ENCODE results near the gene LVRN.

LVRN gene

GRCh38 chr5:116035123-116035522 is 72.8 kb downstream of the LVRN start:
- H3K4me1 Mint-ChIP-seq, result no peaks in the 10 kb centered on the region
- H3K36me3 Mint-ChIP-seq, result no peaks in the 10 kb centered on the region

GRCh38 chr5:116037236-116037822 is 75.1 kb downstream of the LVRN start:
- Mint-ChIP-seq H3K36me3 (no peaks in the 10 kb centered on the region), H3K4me1 (no peaks in the 10 kb centered on the region), H3K27me3 (peaks cover 21% of the 10 kb centered on the region), H3K27ac (no peak overlapping the region), H3K9me3 (no peaks in the 10 kb centered on the region), H3K4me3 (no peak overlapping the region)

More at GRCh38 chr5:116035123-116035522, 72.8 kb downstream of the LVRN start:
- peaks cover 22% of the 10 kb centered on the region for H3K27me3 Mint-ChIP-seq
- no peak overlapping the region for H3K27ac Mint-ChIP-seq
- no peaks in the 10 kb centered on the region for H3K9me3 Mint-ChIP-seq
- no peak overlapping the region for H3K4me3 Mint-ChIP-seq

GRCh38 chr5:116038817-116039216 is 76.5 kb downstream of the LVRN start:
- Mint-ChIP-seq H3K27ac (no peak overlapping the region), H3K27me3 (peaks cover 20% of the 10 kb centered on the region), H3K4me1 (no peaks in the 10 kb centered on the region), H3K36me3 (no peaks in the 10 kb centered on the region), H3K4me3 (no peak overlapping the region), H3K9me3 (no peaks in the 10 kb centered on the region)

- no peak overlapping the region for H3K27ac Mint-ChIP-seq
- peaks cover 11% of the 10 kb centered on the region for H3K27me3 Mint-ChIP-seq
- H3K36me3 Mint-ChIP-seq, result no peaks in the 10 kb centered on the region
These were observed 80.1 kb downstream of the LVRN start for GRCh38 chr5:116042375-116042774.

GRCh38 chr5:116044073-116044472 is 81.8 kb downstream of the LVRN start:
- Mint-ChIP-seq H3K9me3 (no peaks in the 10 kb centered on the region), H3K4me3 (no peak overlapping the region), H3K36me3 (no peaks in the 10 kb centered on the region), H3K27ac (no peak overlapping the region), H3K27me3 (peaks cover 6% of the 10 kb centered on the region), H3K4me1 (no peaks in the 10 kb centered on the region)

More at GRCh38 chr5:116042375-116042774, 80.1 kb downstream of the LVRN start:
- H3K9me3 Mint-ChIP-seq, result no peaks in the 10 kb centered on the region
- no peak overlapping the region for H3K4me3 Mint-ChIP-seq
- H3K4me1 Mint-ChIP-seq, result no peaks in the 10 kb centered on the region

GRCh38 chr5:116045821-116046220 is 83.5 kb downstream of the LVRN start:
- Mint-ChIP-seq H3K9me3 (no peaks in the 10 kb centered on the region), H3K27me3 (peaks cover 7% of the 10 kb centered on the region), H3K27ac (no peak overlapping the region), H3K4me1 (no peaks in the 10 kb centered on the region), H3K36me3 (no peaks in the 10 kb centered on the region), H3K4me3 (no peak overlapping the region)

GRCh38 chr5:116046261-116046660 is 84.0 kb downstream of the LVRN start:
- H3K9me3 Mint-ChIP-seq, result no peaks in the 10 kb centered on the region
- H3K4me1 Mint-ChIP-seq, result no peaks in the 10 kb centered on the region
- no peak overlapping the region for H3K4me3 Mint-ChIP-seq
- H3K27me3 Mint-ChIP-seq, result peaks cover 9% of the 10 kb centered on the region
- no peaks in the 10 kb centered on the region for H3K36me3 Mint-ChIP-seq
- no peak overlapping the region for H3K27ac Mint-ChIP-seq

GRCh38 chr5:116046823-116047222 is 84.5 kb downstream of the LVRN start:
- no peak overlapping the region for H3K4me3 Mint-ChIP-seq
- no peak overlapping the region for H3K27ac Mint-ChIP-seq
- H3K4me1 Mint-ChIP-seq, result no peaks in the 10 kb centered on the region
- no peaks in the 10 kb centered on the region for H3K36me3 Mint-ChIP-seq
- no peaks in the 10 kb centered on the region for H3K9me3 Mint-ChIP-seq
- H3K27me3 Mint-ChIP-seq, result peaks cover 6% of the 10 kb centered on the region

GRCh38 chr5:116058346-116058936 is 96.2 kb downstream of the LVRN start:
- no peaks in the 10 kb centered on the region for H3K36me3 Mint-ChIP-seq
- H3K27ac Mint-ChIP-seq, result no peak overlapping the region
- H3K4me1 Mint-ChIP-seq, result no peaks in the 10 kb centered on the region
- H3K27me3 Mint-ChIP-seq, result peaks cover 6% of the 10 kb centered on the region
- H3K9me3 Mint-ChIP-seq, result no peaks in the 10 kb centered on the region
- no peak overlapping the region for H3K4me3 Mint-ChIP-seq

GRCh38 chr5:116062352-116062751 is 100.1 kb downstream of the LVRN start:
- no peaks in the 10 kb centered on the region for H3K4me1 Mint-ChIP-seq
- H3K27me3 Mint-ChIP-seq, result peaks cover 9% of the 10 kb centered on the region
- no peaks in the 10 kb centered on the region for H3K36me3 Mint-ChIP-seq
- no peaks in the 10 kb centered on the region for H3K9me3 Mint-ChIP-seq
- no peak overlapping the region for H3K4me3 Mint-ChIP-seq
- H3K27ac Mint-ChIP-seq, result no peak overlapping the region

- Mint-ChIP-seq H3K27ac (no peak overlapping the region), H3K27me3 (peaks cover 11% of the 10 kb centered on the region), H3K4me1 (no peaks in the 10 kb centered on the region), H3K36me3 (no peaks in the 10 kb centered on the region), H3K4me3 (no peak overlapping the region), H3K9me3 (no peaks in the 10 kb centered on the region)
These were observed 101.7 kb downstream of the LVRN start for GRCh38 chr5:116063950-116064349.

- Mint-ChIP-seq H3K36me3 (no peaks in the 10 kb centered on the region), H3K27ac (no peak overlapping the region), H3K27me3 (peaks cover 17% of the 10 kb centered on the region), H3K4me1 (no peaks in the 10 kb centered on the region), H3K9me3 (no peaks in the 10 kb centered on the region), H3K4me3 (no peak overlapping the region)
These were observed 105.9 kb downstream of the LVRN start for GRCh38 chr5:116068028-116068632.

GRCh38 chr5:116071211-116071610 is 108.9 kb downstream of the LVRN start:
- peaks cover 14% of the 10 kb centered on the region for H3K4me1 Mint-ChIP-seq
- peaks cover under 1% of the 10 kb centered on the region for H3K36me3 Mint-ChIP-seq
- peaks cover 12% of the 10 kb centered on the region for H3K9me3 Mint-ChIP-seq
- no peak overlapping the region for H3K4me3 Mint-ChIP-seq
- no peak overlapping the region for H3K27ac Mint-ChIP-seq
- H3K27me3 Mint-ChIP-seq, result peaks cover 14% of the 10 kb centered on the region

- Mint-ChIP-seq H3K9me3 (peaks cover 15% of the 10 kb centered on the region), H3K27ac (peak overlapping the region; percentile 92), H3K4me3 (peak overlapping the region; percentile 66), H3K36me3 (peaks cover 4% of the 10 kb centered on the region), H3K27me3 (peaks cover 10% of the 10 kb centered on the region), H3K4me1 (peaks cover 26% of the 10 kb centered on the region)
These were observed 113.0 kb downstream of the LVRN start for GRCh38 chr5:116075191-116075831.

- peak overlapping the region; percentile 66 for H3K4me3 Mint-ChIP-seq
- H3K27ac Mint-ChIP-seq, result peak overlapping the region; percentile 68
- peaks cover 15% of the 10 kb centered on the region for H3K9me3 Mint-ChIP-seq
- peaks cover 8% of the 10 kb centered on the region for H3K27me3 Mint-ChIP-seq
- peaks cover 32% of the 10 kb centered on the region for H3K4me1 Mint-ChIP-seq
- H3K36me3 Mint-ChIP-seq, result peaks cover 6% of the 10 kb centered on the region
These were observed 114.2 kb downstream of the LVRN start for GRCh38 chr5:116076496-116076895.

All from activated naive CD4-positive, alpha-beta T cell treated with anti-CD3 and anti-CD28 coated beads, Interleukin-2, amount 50 U/mL, for 24 hours (primary cell).